ENCODE measurements around the gene ATG4C. TPM values are rescaled to one million over a fixed set of nuclear protein-coding genes. Genes with fewer than 3 reads are reported as not detected.

ATG4C gene
- total RNA-seq, 4 donors from 2014 or later: 0.60 to 10.6 (median 5.5) TPM; not detected in 1

GRCh38 chr1:62875676-62876075 lies 91.7 kb downstream of the ATG4C start:
- in situ Hi-C loops (cut with MboI; ENCODE audit: low pct_ligation_motif_present in 1 of 4, low pct_unique_long_range_greater_than_20kb in 1 of 4, low sequenced_read_pairs in 3 of 4): no loop called here
- no peak overlapping the region for H3K27ac ChIP-seq
- intact Hi-C loops (cut with DNase I; ENCODE audit: low total_unique reads): no loop called here
- H3K9me3 ChIP-seq: no peaks in the 10 kb centered on the region
- no peaks in the 10 kb centered on the region for H3K4me1 ChIP-seq
- no peak for DNase-seq
- H3K4me3 ChIP-seq: no peak overlapping the region
- H3K27me3 ChIP-seq: no peaks in the 10 kb centered on the region
- 58 to 70% methylated on average over 3 of the region's 3 CpGs for WGBS, 2 donors (ENCODE audit: low coverage in 1 of 2)
- TF ChIP-seq POLR2AphosphoS5 (IDR thresholded peaks at IDR 0.05): no peak
- no peak for TF ChIP-seq CTCF (IDR thresholded peaks at IDR 0.05)
- no peak for TF ChIP-seq EP300 (IDR thresholded peaks at IDR 0.05; ENCODE audit: low read depth)
- no peak for TF ChIP-seq POLR2A (IDR thresholded peaks at IDR 0.05)
- no peaks in the 10 kb centered on the region for H3K36me3 ChIP-seq

- 64 to 69% methylated on average over 3 of the region's 3 CpGs for WGBS, 2 donors (ENCODE audit: low coverage in 1 of 2)
- H3K4me3 ChIP-seq: no peak overlapping the region
- intact Hi-C loops (cut with DNase I; ENCODE audit: low total_unique reads) (no loop called here), in situ Hi-C loops (cut with MboI; ENCODE audit: low pct_ligation_motif_present in 1 of 4, low pct_unique_long_range_greater_than_20kb in 1 of 4, low sequenced_read_pairs in 3 of 4) (no loop called here)
- no peaks in the 10 kb centered on the region for H3K36me3 ChIP-seq
- TF ChIP-seq POLR2AphosphoS5 (IDR thresholded peaks at IDR 0.05): no peak
- no peak for TF ChIP-seq CTCF (IDR thresholded peaks at IDR 0.05)
- TF ChIP-seq POLR2A (IDR thresholded peaks at IDR 0.05): no peak
- TF ChIP-seq EP300 (IDR thresholded peaks at IDR 0.05; ENCODE audit: low read depth): no peak
- peaks cover 4% of the 10 kb centered on the region for H3K27me3 ChIP-seq
- no peak overlapping the region for H3K27ac ChIP-seq
- H3K4me1 ChIP-seq: no peaks in the 10 kb centered on the region
- DNase-seq: no peak
- H3K9me3 ChIP-seq: no peaks in the 10 kb centered on the region
Measured at GRCh38 chr1:62876535-62876934, 92.6 kb downstream of the ATG4C start.

- no peak for TF ChIP-seq POLR2AphosphoS5 (IDR thresholded peaks at IDR 0.05)
- no peak for TF ChIP-seq POLR2A (IDR thresholded peaks at IDR 0.05)
- no peak for TF ChIP-seq EP300 (IDR thresholded peaks at IDR 0.05; ENCODE audit: low read depth)
- no peak for DNase-seq
- 91 to 100% methylated on average over 2 of the region's 2 CpGs for WGBS, 2 donors (ENCODE audit: low coverage in 1 of 2)
Measured at GRCh38 chr1:62877579-62877978, 93.6 kb downstream of the ATG4C start.

GRCh38 chr1:62879962-62880361 lies 96.0 kb downstream of the ATG4C start:
- intact Hi-C loops (cut with DNase I; ENCODE audit: low total_unique reads): no loop called here
- no peak overlapping the region for H3K27ac ChIP-seq
- no peaks in the 10 kb centered on the region for H3K4me1 ChIP-seq
- in situ Hi-C loops (cut with MboI; ENCODE audit: low pct_ligation_motif_present in 1 of 4, low pct_unique_long_range_greater_than_20kb in 1 of 4, low sequenced_read_pairs in 3 of 4): no loop called here
- H3K36me3 ChIP-seq: no peaks in the 10 kb centered on the region
- 82 to 100% methylated on average over 1 of the region's 1 CpG for WGBS, 2 donors (ENCODE audit: low coverage in 1 of 2)
- no peak overlapping the region for H3K4me3 ChIP-seq
- DNase-seq: no peak
- peaks cover 26% of the 10 kb centered on the region for H3K27me3 ChIP-seq
- H3K9me3 ChIP-seq: no peaks in the 10 kb centered on the region
- TF ChIP-seq POLR2AphosphoS5 (IDR thresholded peaks at IDR 0.05) (no peak), EP300 (IDR thresholded peaks at IDR 0.05; ENCODE audit: low read depth) (no peak)

More at GRCh38 chr1:62877579-62877978, 93.6 kb downstream of the ATG4C start:
- in situ Hi-C loops (cut with MboI; ENCODE audit: low pct_ligation_motif_present in 1 of 4, low pct_unique_long_range_greater_than_20kb in 1 of 4, low sequenced_read_pairs in 3 of 4): no loop called here
- H3K4me3 ChIP-seq: no peak overlapping the region
- H3K36me3 ChIP-seq: no peaks in the 10 kb centered on the region
- H3K9me3 ChIP-seq: no peaks in the 10 kb centered on the region
- H3K27ac ChIP-seq: no peak overlapping the region
- H3K4me1 ChIP-seq: no peaks in the 10 kb centered on the region
- intact Hi-C loops (cut with DNase I; ENCODE audit: low total_unique reads): no loop called here
- H3K27me3 ChIP-seq: peaks cover 7% of the 10 kb centered on the region

GRCh38 chr1:62882201-62883104 lies 98.5 kb downstream of the ATG4C start:
- DNase-seq: no peak
- H3K4me1 ChIP-seq: no peaks in the 10 kb centered on the region
- no peak overlapping the region for H3K4me3 ChIP-seq
- H3K9me3 ChIP-seq: no peaks in the 10 kb centered on the region
- H3K36me3 ChIP-seq: no peaks in the 10 kb centered on the region
- in situ Hi-C loops (cut with MboI; ENCODE audit: low pct_ligation_motif_present in 1 of 4, low pct_unique_long_range_greater_than_20kb in 1 of 4, low sequenced_read_pairs in 3 of 4): no loop called here
- no peak for TF ChIP-seq CTCF (IDR thresholded peaks at IDR 0.05)
- H3K27me3 ChIP-seq: peaks cover 30% of the 10 kb centered on the region
- intact Hi-C loops (cut with DNase I; ENCODE audit: low total_unique reads): no loop called here
- H3K27ac ChIP-seq: no peak overlapping the region
- WGBS, 2 donors (ENCODE audit: low coverage in 1 of 2): 62 to 76% methylated on average over 9 to 10 of the region's 10 CpGs

All from transverse colon (tissue), 4 donors.